ENCODE results near the gene STIM1.
A peak's percentile ranks its signal among the peaks of the same experiment; 100 is the strongest.

The STIM1 gene

GRCh38 chr11:3831378-3832239 is 23.9 kb upstream of the STIM1 start:
- peak; percentile 24 for DNase-seq (ENCODE audit: low read depth)
- H3K4me3 ChIP-seq (ENCODE audit: low read depth, low read length), result no peak overlapping the region
- no peak for TF ChIP-seq CTCF (conservative IDR thresholded peaks at IDR 0.05; ENCODE audit: low read depth, low read length)

GRCh38 chr11:3832816-3833215 is 22.6 kb upstream of the STIM1 start:
- no peak overlapping the region for H3K4me3 ChIP-seq (ENCODE audit: low read depth, low read length)
- no peak for DNase-seq (ENCODE audit: low read depth)
- TF ChIP-seq CTCF (conservative IDR thresholded peaks at IDR 0.05; ENCODE audit: low read depth, low read length), result no peak

DNA sequence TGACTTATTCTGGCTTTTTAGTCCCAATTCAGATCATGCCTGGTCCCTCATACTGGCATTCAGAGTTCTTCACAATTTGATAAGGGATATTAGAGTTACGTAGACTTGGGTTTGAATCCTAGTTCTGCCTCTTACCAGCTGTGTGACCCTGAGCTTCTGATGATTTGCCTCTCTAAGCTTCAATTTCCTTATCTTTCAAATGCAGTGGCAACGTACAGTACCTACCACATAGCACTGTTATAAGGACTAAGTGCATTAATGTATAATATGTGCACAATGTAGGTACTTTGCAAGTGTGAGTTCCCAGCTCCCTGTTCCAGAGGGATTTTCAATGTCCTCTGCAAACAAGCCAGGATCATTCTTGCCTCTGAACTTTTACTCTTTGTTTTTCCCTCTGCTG is 22.0 kb upstream of the STIM1 start:
- no peak for TF ChIP-seq CTCF (conservative IDR thresholded peaks at IDR 0.05; ENCODE audit: low read depth, low read length)
- no peak for DNase-seq (ENCODE audit: low read depth)
- H3K4me3 ChIP-seq (ENCODE audit: low read depth, low read length), result no peak overlapping the region

DNA sequence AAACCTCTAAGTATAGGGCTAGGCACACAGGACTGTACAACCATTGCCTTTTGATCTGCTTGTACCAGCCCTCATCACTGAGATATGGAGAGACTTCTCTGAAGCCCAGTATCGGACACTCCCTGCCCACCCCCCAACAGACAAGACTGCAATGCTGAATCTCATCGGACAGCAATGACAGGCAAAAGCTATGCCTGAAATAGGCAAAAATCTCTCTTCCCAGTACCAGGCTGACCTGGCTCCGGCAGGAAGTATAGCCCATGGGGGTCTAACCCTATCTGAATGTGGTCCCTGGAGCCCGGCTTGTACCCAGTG is 21.2 kb upstream of the STIM1 start:
- no peak for DNase-seq (ENCODE audit: low read depth)
- no peak overlapping the region for H3K4me3 ChIP-seq (ENCODE audit: low read depth, low read length)
- no peak for TF ChIP-seq CTCF (conservative IDR thresholded peaks at IDR 0.05; ENCODE audit: low read depth, low read length)

DNA sequence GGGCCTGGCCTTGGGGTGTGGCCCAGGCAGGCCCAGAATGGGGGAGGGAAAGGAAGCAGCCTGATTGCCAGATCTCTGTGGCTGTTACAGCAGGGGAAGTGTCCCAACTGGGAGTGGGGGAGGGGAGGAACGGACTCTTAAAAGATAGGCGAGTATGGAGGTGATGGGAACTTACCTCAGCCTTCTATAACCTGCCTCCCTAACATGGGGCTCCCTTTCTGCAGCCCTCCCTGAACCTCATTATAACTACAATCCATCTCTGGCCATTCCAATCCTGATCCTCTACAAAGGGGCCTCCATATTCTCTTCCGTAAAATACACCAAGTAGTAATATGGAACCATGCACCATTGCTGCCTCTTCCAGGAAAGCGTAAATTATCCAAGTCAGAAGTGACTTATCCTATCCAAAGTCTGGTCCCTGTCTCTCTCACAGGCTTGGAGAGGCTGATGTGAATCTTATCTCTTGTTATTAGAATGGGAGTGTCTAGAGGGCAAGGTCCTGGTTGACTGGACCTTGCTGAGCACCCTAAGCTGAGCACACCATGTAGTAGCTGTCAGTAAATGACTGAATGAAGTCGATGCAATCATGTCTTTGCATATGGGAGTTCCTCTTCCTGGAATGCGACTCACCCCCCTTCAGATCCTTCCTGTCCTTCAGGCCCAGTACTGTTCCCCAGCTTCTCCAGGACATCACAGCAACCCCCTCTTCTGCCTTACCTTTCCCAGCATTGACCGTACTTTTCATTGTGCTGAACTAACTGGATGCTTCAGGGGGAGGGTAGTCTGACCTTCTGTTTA is 20.6 kb upstream of the STIM1 start:
- DNase-seq (ENCODE audit: low read depth), result peak; percentile 53
- TF ChIP-seq CTCF (conservative IDR thresholded peaks at IDR 0.05; ENCODE audit: low read depth, low read length), result no peak
- no peak overlapping the region for H3K4me3 ChIP-seq (ENCODE audit: low read depth, low read length)

- TF ChIP-seq CTCF (conservative IDR thresholded peaks at IDR 0.05; ENCODE audit: low read depth, low read length), result no peak
- no peak for DNase-seq (ENCODE audit: low read depth)
- H3K4me3 ChIP-seq (ENCODE audit: low read depth, low read length), result no peak overlapping the region
These were observed 19.7 kb upstream of the STIM1 start for GRCh38 chr11:3835751-3836150.
